ENCODE data around the gene BRCA1. TPM values are rescaled to one million over a fixed set of nuclear protein-coding genes. Genes with fewer than 3 reads are reported as not detected.

BRCA1 gene
- total RNA-seq, 2 experiments from 2014 or later = 77.2 to 85.3 TPM

DNA sequence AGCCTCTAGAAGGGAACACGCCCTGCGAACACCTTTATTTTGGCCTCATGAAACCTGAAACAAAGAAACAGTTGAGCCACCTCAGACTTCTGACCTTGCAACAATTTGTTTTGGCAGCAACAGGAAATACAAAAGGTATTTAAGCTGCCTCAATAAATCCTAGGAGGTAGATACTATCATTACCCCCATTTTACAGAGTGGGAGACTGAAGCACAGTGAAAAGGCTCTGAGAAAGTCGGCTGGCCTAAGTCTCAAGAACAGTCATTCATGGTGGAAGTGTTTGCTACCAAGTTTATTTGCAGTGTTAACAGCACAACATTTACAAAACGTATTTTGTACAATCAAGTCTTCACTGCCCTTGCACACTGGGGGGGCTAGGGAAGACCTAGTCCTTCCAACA, 81.1 kb downstream of the BRCA1 start:
- Mint-ChIP-seq H3K9me3 (ENCODE audit: insufficient read depth) (no peaks in the 10 kb centered on the region), H3K27me3 (ENCODE audit: low read depth) (no peaks in the 10 kb centered on the region), H3K36me3 (ENCODE audit: low read depth) (peaks cover 26% of the 10 kb centered on the region), H3K27ac (no peak overlapping the region), H3K4me1 (ENCODE audit: low read depth) (no peaks in the 10 kb centered on the region), H3K4me3 (no peak overlapping the region)
- DNase-seq (no peak), ATAC-seq (no peak)
- CTCF ChIA-PET = interaction anchor here (1.7 kb wide), 1 partner anchor 46 kb away, joined by 5 read pairs; the partner anchor contains the start of gene RPL27
- POLR2A ChIA-PET = interaction anchor here (0.7 to 1.4 kb wide), 2 partner anchors 37 to 350 kb away, joined by 3 read pairs; partner anchors contain the start of gene IFI35

DNA sequence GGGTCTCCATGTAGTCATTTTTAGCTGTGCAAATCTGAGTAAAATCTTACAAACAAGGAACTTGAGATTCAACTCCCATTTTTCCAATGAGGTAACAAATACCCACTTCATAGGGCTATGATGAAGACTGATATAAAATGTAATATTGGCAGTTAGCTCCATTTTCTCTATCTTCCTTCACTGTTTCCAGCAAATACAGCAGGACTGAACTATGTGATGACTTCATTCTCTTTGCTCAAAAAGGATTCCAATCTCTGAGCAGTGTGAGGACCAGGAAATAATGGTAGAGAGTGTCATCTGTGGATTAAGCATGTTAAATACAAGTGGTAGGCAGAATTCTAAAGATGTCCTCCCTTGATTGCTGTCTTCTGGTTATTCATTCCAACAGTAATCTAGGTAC, 81.9 kb downstream of the BRCA1 start:
- Mint-ChIP-seq H3K9me3 (ENCODE audit: insufficient read depth) (no peaks in the 10 kb centered on the region), H3K27ac (no peak overlapping the region), H3K4me1 (ENCODE audit: low read depth) (no peaks in the 10 kb centered on the region), H3K4me3 (no peak overlapping the region), H3K27me3 (ENCODE audit: low read depth) (no peaks in the 10 kb centered on the region), H3K36me3 (ENCODE audit: low read depth) (peaks cover 21% of the 10 kb centered on the region)
- ChIA-PET POLR2A (interaction anchor here (0.6 to 1.6 kb wide), 2 partner anchors 19 to 272 kb away, joined by 3 read pairs; no protein-coding TSS in a partner anchor), CTCF (no interaction called here)
- no peak for DNase-seq
- no peak for ATAC-seq

DNA sequence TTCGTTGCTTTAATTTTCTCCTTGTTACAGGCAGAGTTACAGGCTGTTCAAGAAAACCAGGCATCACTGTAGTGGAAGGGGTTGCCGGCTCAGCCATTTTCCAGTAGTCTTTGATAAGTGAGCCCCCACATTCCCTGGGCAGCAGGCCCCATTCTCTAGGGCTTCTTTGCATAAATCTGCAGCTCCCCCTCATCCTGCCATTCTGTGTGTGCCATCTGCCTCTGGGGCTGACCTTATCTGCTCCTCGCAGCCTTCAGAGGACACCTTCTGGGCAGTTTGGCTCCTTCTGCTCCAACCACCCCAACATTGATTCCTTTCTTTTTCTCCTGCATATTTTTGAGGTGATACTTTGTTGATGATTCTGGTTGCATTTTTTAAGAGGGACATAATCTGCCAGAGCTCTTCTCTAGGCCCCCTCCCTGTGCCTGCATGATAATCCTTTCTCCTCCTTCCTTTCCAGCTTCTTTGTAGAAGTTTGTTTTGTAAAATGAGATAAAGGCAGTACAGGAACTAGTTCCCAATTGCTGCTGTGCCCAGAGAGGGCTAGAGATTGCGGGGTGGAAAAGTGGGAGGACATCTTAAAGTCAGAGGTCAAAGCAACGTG, 83.0 kb downstream of the BRCA1 start:
- no peaks in the 10 kb centered on the region for H3K27me3 Mint-ChIP-seq (ENCODE audit: low read depth)
- CTCF ChIA-PET = no interaction called here
- H3K4me1 Mint-ChIP-seq (ENCODE audit: low read depth) = no peaks in the 10 kb centered on the region
- H3K4me3 Mint-ChIP-seq = no peak overlapping the region
- POLR2A ChIA-PET = interaction anchor here (0.7 to 1.6 kb wide), 2 partner anchors 58 to 274 kb away, joined by 3 read pairs; no protein-coding TSS in a partner anchor
- H3K27ac Mint-ChIP-seq = no peak overlapping the region
- DNase-seq (no peak), ATAC-seq (no peak)
- H3K9me3 Mint-ChIP-seq (ENCODE audit: insufficient read depth) = no peaks in the 10 kb centered on the region
- peaks cover 17% of the 10 kb centered on the region for H3K36me3 Mint-ChIP-seq (ENCODE audit: low read depth)

DNA sequence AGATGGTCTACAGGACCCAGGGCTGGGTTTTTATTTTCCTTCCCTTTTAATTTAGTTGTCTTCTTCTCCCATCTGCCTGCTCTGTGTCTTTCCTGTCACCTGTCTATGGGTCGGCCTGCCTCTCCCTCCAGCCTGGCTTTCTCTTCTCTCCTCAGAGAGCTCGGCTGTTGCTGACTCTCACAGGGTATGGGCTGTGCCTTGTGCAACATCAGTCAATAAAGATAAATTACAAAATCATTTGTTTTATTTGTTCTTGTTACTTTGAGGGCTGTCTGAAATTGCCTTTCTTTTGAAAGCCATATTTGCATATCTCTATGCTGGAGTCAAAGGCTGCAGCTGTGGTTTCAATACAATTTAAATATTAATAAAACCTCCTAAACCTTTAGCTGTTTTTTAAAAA, 84.5 kb downstream of the BRCA1 start:
- no peak overlapping the region for H3K4me3 Mint-ChIP-seq
- peaks cover 14% of the 10 kb centered on the region for H3K36me3 Mint-ChIP-seq (ENCODE audit: low read depth)
- ATAC-seq = no peak
- ChIA-PET CTCF (no interaction called here), POLR2A (no interaction called here)
- DNase-seq = no peak
- H3K27ac Mint-ChIP-seq = no peak overlapping the region
- no peaks in the 10 kb centered on the region for H3K27me3 Mint-ChIP-seq (ENCODE audit: low read depth)
- H3K4me1 Mint-ChIP-seq (ENCODE audit: low read depth) = no peaks in the 10 kb centered on the region
- no peaks in the 10 kb centered on the region for H3K9me3 Mint-ChIP-seq (ENCODE audit: insufficient read depth)

DNA sequence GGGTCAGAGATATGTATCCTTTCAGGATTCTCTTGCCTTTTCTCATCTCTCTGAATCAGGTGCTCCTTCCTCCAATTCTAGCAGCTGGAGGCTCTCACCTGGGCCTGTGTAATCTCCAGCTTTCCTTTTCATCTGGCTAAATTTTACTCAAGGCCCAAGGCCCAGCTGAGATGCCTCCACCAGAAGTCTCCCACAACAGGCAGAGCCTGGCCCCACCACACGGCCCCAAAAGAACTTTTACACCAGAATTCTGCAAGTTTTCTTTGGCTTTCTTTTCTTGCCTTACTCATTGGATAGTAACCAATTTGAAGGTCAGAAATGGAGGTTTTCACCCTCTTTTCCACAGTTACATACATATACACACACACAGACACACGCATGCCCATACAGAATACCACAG, 85.5 kb downstream of the BRCA1 start:
- peaks cover 7% of the 10 kb centered on the region for H3K36me3 Mint-ChIP-seq (ENCODE audit: low read depth)
- POLR2A ChIA-PET = no interaction called here
- H3K4me3 Mint-ChIP-seq = no peak overlapping the region
- CTCF ChIA-PET = no interaction called here
- no peak overlapping the region for H3K27ac Mint-ChIP-seq
- no peak for DNase-seq
- no peaks in the 10 kb centered on the region for H3K4me1 Mint-ChIP-seq (ENCODE audit: low read depth)
- no peaks in the 10 kb centered on the region for H3K27me3 Mint-ChIP-seq (ENCODE audit: low read depth)
- no peak for ATAC-seq
- H3K9me3 Mint-ChIP-seq (ENCODE audit: insufficient read depth) = no peaks in the 10 kb centered on the region

DNA sequence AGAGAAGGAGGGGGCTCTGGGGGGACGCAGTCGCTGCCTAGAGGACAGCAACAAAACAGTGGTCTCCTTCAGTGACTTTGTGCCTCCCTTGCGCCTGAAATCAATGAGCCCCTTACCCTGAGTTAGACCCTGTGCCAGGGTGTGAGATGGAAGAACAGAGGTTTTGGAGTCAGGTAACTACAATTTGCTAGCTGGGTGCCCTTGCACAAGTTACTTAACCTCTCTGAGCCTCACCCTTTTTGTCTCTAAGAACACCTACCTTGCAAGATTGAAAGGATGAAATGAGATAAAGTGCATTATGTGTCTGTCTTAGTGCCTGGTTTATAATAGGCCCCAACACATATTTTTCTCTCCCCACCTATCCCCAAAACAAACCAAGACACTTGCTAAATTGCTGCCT, 90.3 kb downstream of the BRCA1 start:
- no peaks in the 10 kb centered on the region for H3K9me3 Mint-ChIP-seq (ENCODE audit: insufficient read depth)
- no peaks in the 10 kb centered on the region for H3K27me3 Mint-ChIP-seq (ENCODE audit: low read depth)
- ChIA-PET CTCF (no interaction called here), POLR2A (interaction anchor here (0.6 kb wide), 1 partner anchor 281 kb away, joined by 3 read pairs; no protein-coding TSS in a partner anchor)
- no peak overlapping the region for H3K4me3 Mint-ChIP-seq
- ATAC-seq (no peak), DNase-seq (no peak)
- no peak overlapping the region for H3K27ac Mint-ChIP-seq
- no peaks in the 10 kb centered on the region for H3K4me1 Mint-ChIP-seq (ENCODE audit: low read depth)
- H3K36me3 Mint-ChIP-seq (ENCODE audit: low read depth) = no peaks in the 10 kb centered on the region

DNA sequence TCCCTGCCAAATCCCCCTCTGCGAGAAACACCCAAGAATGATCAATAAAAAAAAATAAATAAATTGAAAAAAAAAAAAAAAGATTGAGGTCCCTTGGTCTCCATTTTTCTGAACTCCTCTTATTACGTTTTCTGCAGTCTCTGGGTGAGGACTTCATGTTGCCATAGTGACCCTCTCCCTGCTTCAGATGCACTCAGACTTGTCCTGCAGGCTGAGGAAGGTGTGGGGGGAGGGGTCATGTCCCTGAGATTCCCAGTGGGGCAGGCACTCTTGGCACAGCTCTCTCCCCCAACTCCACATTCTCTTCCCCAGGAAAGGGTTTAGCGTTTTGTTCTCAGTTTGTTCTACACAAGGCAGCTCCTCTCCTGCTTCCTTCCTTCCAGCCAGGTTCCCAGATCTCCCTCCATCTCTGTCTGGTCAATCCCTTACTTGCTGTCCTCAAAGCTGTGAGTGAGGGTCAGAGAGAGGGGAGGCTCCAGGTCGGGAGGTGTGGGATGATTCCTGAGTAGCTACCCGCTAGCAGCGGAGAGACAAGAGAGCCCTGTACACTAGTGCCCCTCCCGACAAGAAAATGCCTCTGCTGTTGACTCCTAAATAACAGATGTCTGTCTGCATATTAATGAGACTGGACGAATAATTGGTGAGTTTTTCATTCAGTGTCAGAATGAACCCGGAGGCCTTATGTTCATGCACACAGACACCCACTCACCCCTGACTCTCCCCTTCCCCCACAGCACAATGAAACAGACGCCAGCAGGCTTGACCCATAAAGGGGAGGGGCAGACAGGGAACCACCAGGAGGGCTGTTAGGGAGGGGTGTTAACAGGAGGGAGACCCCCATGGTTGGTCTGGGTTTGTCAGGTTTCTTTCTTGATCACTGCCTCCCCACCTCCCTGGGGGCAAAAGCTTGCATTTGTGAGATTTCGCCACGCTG, 90.9 kb downstream of the BRCA1 start:
- Mint-ChIP-seq H3K36me3 (ENCODE audit: low read depth) (no peaks in the 10 kb centered on the region), H3K4me1 (ENCODE audit: low read depth) (no peaks in the 10 kb centered on the region), H3K27me3 (ENCODE audit: low read depth) (no peaks in the 10 kb centered on the region), H3K4me3 (no peak overlapping the region), H3K9me3 (ENCODE audit: insufficient read depth) (no peaks in the 10 kb centered on the region), H3K27ac (no peak overlapping the region)
- DNase-seq (no peak), ATAC-seq (no peak)
- ChIA-PET CTCF (no interaction called here), POLR2A (interaction anchor here (0.6 to 1.0 kb wide), 2 partner anchors 12 to 282 kb away, joined by 3 read pairs; partner anchors contain the start of gene VAT1)

DNA sequence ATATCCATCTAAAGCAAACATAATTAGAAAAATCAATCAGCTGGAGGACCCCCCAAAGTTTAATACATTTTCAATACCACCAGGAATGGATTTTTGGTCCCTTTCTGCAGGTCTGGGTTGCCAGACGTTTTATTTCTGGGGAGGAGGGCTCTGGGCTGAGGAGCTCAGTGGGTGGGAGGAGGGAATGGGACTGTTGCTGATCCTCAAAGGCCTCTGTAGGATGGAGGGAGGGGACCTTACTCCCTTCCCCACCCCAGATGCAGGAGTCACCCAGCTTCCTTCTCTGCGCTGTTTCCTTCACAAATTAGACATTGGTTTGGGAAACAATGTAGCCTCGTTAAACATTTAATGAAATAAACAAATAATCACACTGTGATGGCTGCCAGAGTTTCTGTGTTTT, 93.5 kb downstream of the BRCA1 start:
- H3K36me3 Mint-ChIP-seq (ENCODE audit: low read depth) = no peaks in the 10 kb centered on the region
- DNase-seq (no peak), ATAC-seq (no peak)
- CTCF ChIA-PET = interaction anchor here (1.1 kb wide), 1 partner anchor 13 kb away, joined by 3 read pairs; no protein-coding TSS in a partner anchor
- H3K27ac Mint-ChIP-seq = no peak overlapping the region
- H3K9me3 Mint-ChIP-seq (ENCODE audit: insufficient read depth) = no peaks in the 10 kb centered on the region
- no peak overlapping the region for H3K4me3 Mint-ChIP-seq
- POLR2A ChIA-PET = no interaction called here
- H3K4me1 Mint-ChIP-seq (ENCODE audit: low read depth) = no peaks in the 10 kb centered on the region
- peaks cover 4% of the 10 kb centered on the region for H3K27me3 Mint-ChIP-seq (ENCODE audit: low read depth)

DNA sequence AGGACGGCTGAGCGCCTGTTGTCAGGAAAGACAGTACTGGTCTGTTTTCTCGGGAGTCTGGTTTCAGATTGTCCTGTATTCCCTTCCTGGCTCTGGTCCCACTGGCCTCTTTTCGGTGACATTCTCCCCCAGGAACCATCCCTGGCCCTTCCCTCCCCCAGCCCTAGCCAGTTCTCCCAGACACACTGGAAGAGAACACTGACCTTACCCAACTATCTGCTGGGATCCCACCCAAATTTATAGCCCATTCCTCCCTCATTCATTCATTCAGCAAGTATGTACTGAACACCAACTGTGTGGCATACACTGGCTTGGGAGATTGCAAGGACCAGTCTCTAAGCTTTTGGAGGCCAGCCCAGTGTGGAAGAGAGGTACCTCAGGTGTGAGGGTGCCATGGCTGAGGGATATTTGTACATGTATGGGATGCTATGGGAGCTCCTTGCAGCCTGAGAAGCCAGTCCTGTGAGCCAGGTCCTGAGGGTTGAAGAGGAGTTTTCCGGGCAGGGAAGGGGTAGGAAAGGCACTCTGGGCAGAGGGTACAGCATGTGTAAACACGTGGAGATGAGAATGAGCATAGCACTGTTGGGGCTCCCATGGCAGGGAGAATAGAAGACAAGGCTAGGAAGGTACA, 94.9 kb downstream of the BRCA1 start:
- peaks cover 3% of the 10 kb centered on the region for H3K4me1 Mint-ChIP-seq (ENCODE audit: low read depth)
- no peak for DNase-seq
- CTCF ChIA-PET = interaction anchor here (1.1 kb wide), 1 partner anchor 11 kb away, joined by 3 read pairs; no protein-coding TSS in a partner anchor
- no peak overlapping the region for H3K4me3 Mint-ChIP-seq
- H3K27ac Mint-ChIP-seq = no peak overlapping the region
- no peak for ATAC-seq
- H3K36me3 Mint-ChIP-seq (ENCODE audit: low read depth) = no peaks in the 10 kb centered on the region
- POLR2A ChIA-PET = no interaction called here
- H3K27me3 Mint-ChIP-seq (ENCODE audit: low read depth) = peaks cover 11% of the 10 kb centered on the region
- H3K9me3 Mint-ChIP-seq (ENCODE audit: insufficient read depth) = no peaks in the 10 kb centered on the region

DNA sequence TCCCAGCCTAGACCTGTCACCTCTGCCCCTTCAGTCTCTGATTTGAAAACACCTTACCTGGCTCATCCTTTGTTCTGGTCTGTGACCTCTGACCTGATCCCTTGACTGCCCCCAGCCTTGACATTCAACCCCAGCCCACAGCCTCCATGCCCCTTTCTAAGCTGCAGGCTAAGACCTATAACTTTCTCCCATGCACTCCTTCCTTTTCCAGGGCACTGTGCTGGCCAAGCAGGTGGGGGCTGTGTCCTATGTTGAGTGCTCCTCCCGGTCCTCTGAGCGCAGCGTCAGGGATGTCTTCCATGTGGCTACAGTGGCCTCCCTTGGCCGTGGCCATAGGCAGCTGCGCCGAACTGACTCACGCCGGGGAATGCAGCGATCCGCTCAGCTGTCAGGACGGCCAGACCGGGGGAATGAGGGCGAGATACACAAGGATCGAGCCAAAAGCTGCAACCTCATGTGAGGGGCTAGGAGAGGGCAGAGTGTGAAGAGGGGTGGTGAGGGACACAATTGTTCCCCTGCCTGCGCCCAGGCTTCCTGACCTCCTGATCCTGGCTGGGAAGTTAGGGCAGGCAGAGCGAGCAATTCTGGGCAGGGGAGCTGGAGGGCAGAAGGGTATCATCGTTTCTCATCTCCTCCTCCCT, 96.8 kb downstream of the BRCA1 start:
- Mint-ChIP-seq H3K9me3 (ENCODE audit: insufficient read depth) (no peaks in the 10 kb centered on the region), H3K36me3 (ENCODE audit: low read depth) (no peaks in the 10 kb centered on the region), H3K4me3 (no peak overlapping the region), H3K27ac (no peak overlapping the region), H3K4me1 (ENCODE audit: low read depth) (peaks cover 11% of the 10 kb centered on the region), H3K27me3 (ENCODE audit: low read depth) (peaks cover 19% of the 10 kb centered on the region)
- DNase-seq (no peak), ATAC-seq (no peak)
- ChIA-PET CTCF (no interaction called here), POLR2A (no interaction called here)

DNA sequence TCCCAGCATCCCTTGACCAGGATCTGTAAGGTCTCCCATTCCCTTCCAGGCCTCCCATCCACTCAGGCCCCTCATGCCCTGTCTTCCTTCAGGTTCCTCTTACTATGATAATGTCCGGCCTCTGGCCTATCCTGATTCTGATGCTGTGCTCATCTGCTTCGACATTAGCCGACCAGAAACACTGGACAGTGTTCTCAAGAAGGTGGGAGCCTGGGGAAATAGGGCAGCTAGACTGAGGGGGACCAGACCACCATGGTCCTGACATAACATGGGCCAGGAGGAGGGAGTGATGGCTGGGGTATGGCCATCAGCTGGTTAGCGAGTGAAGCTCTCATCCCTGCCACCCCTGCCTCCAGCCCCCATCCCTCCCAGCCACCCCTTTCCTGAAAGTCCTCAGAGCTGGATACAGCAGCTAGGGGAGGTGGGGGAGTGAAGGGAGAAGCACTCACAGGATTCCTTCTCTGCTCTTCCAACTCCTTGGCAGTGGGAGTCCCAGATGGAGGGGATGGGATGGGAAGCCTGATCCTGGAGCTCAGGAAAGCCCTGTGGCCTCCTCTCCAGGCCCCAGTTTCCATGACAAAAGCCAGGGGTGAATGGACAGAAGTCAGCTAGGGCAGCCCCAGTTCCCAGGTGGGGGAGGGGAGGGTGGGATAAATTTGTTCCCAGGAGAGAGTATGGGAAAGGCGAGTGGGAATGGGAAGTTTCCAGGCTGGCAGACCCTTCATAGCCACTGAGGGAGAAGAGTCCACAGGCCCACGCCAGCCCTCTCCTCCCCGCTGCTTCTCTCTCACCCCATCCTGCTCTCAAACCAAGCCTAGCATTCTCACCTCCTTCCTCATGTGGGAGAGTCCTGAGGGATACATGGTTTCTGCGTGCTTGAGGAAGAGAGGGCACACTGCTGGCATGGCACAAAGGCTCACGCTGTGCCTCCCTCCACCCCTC, 97.8 kb downstream of the BRCA1 start:
- H3K9me3 Mint-ChIP-seq (ENCODE audit: insufficient read depth) = no peaks in the 10 kb centered on the region
- DNase-seq (no peak), ATAC-seq (no peak)
- ChIA-PET POLR2A (interaction anchor here (0.6 to 0.8 kb wide), 2 partner anchors 25 to 290 kb away, joined by 3 read pairs; no protein-coding TSS in a partner anchor), CTCF (interaction anchor here (0.9 kb wide), 1 partner anchor 288 kb away, joined by 5 read pairs; no protein-coding TSS in a partner anchor)
- H3K4me1 Mint-ChIP-seq (ENCODE audit: low read depth) = peaks cover 11% of the 10 kb centered on the region
- H3K4me3 Mint-ChIP-seq = no peak overlapping the region
- H3K36me3 Mint-ChIP-seq (ENCODE audit: low read depth) = no peaks in the 10 kb centered on the region
- H3K27me3 Mint-ChIP-seq (ENCODE audit: low read depth) = peaks cover 19% of the 10 kb centered on the region
- no peak overlapping the region for H3K27ac Mint-ChIP-seq

All from activated CD8-positive, alpha-beta T cell treated with anti-CD3 and anti-CD28 coated beads, Interleukin-2, amount 10 ng/mL, durations not matched to agents 7 days and 5 days (primary cell).